Breast epithelium (tissue), 4 donors: ENCODE data around the gene FOXA1. TPM values are rescaled to one million over a fixed set of nuclear protein-coding genes. Genes with fewer than 3 reads are reported as not detected.

ENCODE experiments used
- DNase-seq, 2 donors: peaks; one replicate each; pipeline ENCODE4 v3.0.0-alpha.2; 2019; ENCODE audit warnings: low spot score in 2 of 2
- H3K27ac ChIP-seq, 2 donors: fragments of 200-600 bp; sonication (generic) in 1 of 2; one replicate each; pipeline ENCODE4 v1.5.1; 2016 to 2019; ENCODE audit warnings: mild to moderate bottlenecking in 1 of 2
- H3K27me3 ChIP-seq, 2 donors: fragments of 200-600 bp; sonication (generic) in 1 of 2; one replicate each; pipeline versions ENCODE4 v1.5.1 to v1.6.0; 2017 to 2019; ENCODE audit warnings: control low read depth in 1 of 2, mild to moderate bottlenecking in 1 of 2
- H3K36me3 ChIP-seq: fragments of 200-600 bp; one replicate; pipeline ENCODE4 v1.5.1; 2019
- H3K4me1 ChIP-seq, 2 donors: fragments of 200-600 bp; sonication (generic); one replicate each; pipeline ENCODE4 v1.5.1; 2016 to 2019; ENCODE audit warnings: control low read depth in 1 of 2
- H3K4me3 ChIP-seq, 3 donors: fragments of 200-600 bp; sonication (generic); 1 replicate in 2 of 3; 2 replicates in 1 of 3; pipeline ENCODE4 v1.5.1; 2016 to 2019; ENCODE audit warnings: mild to moderate bottlenecking in 3 of 3, moderate library complexity in 2 of 3
- H3K9me3 ChIP-seq, 2 donors: fragments of 200-600 bp; sonication (generic) in 1 of 2; one replicate each; pipeline ENCODE4 v1.5.1; 2016 to 2019; ENCODE audit warnings: control low read depth in 1 of 2
- POLR2A ChIP-seq: fragments of 450-650 bp; IDR thresholded peaks from one replicate; pipeline ENCODE4 v1.6.1; 2016; ENCODE audit warnings: antibody characterized with exemption, mild to moderate bottlenecking, moderate library complexity
- POLR2AphosphoS5 ChIP-seq, 3 donors: sonication (generic); formaldehyde crosslinking; IDR thresholded peaks; one replicate each; pipeline ENCODE4 v1.6.1; 2017; ENCODE audit warnings: antibody characterized with exemption in 3 of 3
- intact Hi-C: fragments of 100-400 bp; cut with DNase I; formaldehyde crosslinking; loops from one replicate; pipeline ENCODE4 v1.15.1; 2023; ENCODE audit warnings: low total_unique reads
- total RNA-seq, 3 donors: library from RNA; depleted of rRNA; stranded (reverse); fragments of >200 nt; gene quantifications; one replicate each; pipeline ENCODE4 v1.1.0, GENCODE V29; 2016
- TF ChIP-seq, protein P1 (sequence below), 3 donors: fragments of 450-650 bp; IDR thresholded peaks; one replicate each; pipeline ENCODE4 v1.5.1; 2016 to 2017; ENCODE audit warnings: antibody characterized with exemption in 3 of 3, mild to moderate bottlenecking in 3 of 3, moderate library complexity in 3 of 3

FOXA1 gene
- total RNA-seq, result 10 to 100 TPM in 2 of 3 donors, under 1 TPM in 1; 0.32 to 80.6 (median 74.4) TPM

DNA sequence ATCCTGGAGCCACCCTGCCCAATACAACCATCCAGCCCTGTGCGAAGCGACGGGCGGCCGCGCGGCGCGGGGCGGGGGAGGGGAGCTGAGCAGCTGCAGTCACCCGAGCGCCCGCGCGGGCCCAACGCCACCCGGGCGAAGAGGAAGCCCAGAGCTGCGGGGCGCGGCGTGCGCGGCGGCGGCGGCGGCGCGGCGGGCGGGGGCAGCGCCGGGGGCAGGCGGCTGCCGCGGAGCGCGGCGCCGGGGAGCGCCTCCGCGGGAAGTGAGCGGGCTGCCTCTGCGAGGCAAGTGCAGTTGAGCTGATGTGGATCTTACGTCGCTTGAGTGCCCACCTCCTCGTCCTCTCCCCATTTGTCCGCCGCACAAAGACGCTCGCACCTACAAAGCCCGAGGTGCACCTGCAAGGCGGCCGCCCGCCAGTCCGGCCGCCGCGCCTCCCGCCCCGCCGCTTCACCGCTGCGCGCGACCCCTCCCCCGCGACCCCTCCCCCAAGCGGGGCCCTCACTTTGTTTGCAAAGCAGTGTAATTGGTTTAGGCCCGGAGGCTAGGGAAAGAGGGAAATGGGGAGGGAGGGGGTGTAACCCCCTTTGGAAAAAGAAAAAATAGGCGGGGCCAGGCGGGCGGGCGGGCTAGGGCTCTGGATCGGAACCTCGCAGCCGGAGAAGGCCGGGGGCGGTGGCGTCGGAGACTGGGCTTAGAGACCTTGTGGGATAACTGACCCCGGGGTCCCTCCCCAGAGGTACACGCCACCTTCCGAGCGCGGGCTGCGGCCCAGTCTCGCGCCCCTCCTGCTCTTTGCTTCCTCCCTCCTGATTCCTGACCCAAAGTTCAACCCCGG, at the start of gene FOXA1, which contains the start of gene TTC6:
Gene FOXA1, minus strand, starts transcription at position 279 of the 838 bp plus-strand sequence. Its CDS starts 277 bp downstream, at position 2.
Gene TTC6, plus strand, starts transcription at position 659 of the 838 bp plus-strand sequence. CDS start 26,436 bp downstream, outside the sequence.
- Histone ChIP-seq H3K4me1 (peaks cover 0 to 5% of the 10 kb centered on the region in 2 donors), H3K36me3 (no peaks in the 10 kb centered on the region), H3K27me3 (peaks cover 17 to 94% of the 10 kb centered on the region in 2 donors), H3K4me3 (peak within 1 kb of the TSS; percentile 40 to 80 (median 55)), H3K9me3 (no peaks in the 10 kb centered on the region), H3K27ac (peak within 1 kb of the TSS; percentile 83 to 86)
- TF ChIP-seq, protein P1, sequence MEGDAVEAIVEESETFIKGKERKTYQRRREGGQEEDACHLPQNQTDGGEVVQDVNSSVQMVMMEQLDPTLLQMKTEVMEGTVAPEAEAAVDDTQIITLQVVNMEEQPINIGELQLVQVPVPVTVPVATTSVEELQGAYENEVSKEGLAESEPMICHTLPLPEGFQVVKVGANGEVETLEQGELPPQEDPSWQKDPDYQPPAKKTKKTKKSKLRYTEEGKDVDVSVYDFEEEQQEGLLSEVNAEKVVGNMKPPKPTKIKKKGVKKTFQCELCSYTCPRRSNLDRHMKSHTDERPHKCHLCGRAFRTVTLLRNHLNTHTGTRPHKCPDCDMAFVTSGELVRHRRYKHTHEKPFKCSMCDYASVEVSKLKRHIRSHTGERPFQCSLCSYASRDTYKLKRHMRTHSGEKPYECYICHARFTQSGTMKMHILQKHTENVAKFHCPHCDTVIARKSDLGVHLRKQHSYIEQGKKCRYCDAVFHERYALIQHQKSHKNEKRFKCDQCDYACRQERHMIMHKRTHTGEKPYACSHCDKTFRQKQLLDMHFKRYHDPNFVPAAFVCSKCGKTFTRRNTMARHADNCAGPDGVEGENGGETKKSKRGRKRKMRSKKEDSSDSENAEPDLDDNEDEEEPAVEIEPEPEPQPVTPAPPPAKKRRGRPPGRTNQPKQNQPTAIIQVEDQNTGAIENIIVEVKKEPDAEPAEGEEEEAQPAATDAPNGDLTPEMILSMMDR (IDR thresholded peaks at IDR 0.05), result no peak
- no peak for TF ChIP-seq POLR2A
- no peak for TF ChIP-seq POLR2AphosphoS5 (IDR thresholded peaks at IDR 0.05)
- DNase-seq, result peak in 1 of 2 donors; percentile 88
- intact Hi-C loops, result no loop called here

DNA sequence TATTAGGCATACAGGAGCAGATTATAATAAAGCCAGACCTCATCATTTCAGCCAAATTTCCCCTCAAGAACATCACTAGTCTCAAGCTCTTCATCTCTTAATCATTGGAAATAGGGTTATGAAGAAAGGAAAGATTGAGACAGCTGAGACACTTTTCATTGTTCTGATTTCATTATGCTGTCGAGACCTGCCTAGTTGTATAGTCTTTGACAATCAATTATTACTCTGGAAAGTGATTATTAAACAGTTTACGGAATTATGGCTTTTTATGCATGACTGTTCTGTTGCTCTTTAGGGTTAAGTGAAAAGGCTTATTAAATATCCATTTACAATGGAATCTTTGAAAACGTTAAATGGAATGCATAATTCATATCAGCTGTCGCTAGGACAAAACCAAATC, 48.7 kb upstream of the FOXA1 start:
- DNase-seq, result no peak
- no peak overlapping the region for H3K4me3 ChIP-seq
- no peaks in the 10 kb centered on the region for H3K9me3 ChIP-seq
- no peaks in the 10 kb centered on the region for H3K4me1 ChIP-seq
- no peak overlapping the region for H3K27ac ChIP-seq
- no peaks in the 10 kb centered on the region for H3K27me3 ChIP-seq
- no peak for TF ChIP-seq POLR2AphosphoS5 (IDR thresholded peaks at IDR 0.05)
- TF ChIP-seq POLR2A, result no peak
- TF ChIP-seq, protein P1 (IDR thresholded peaks at IDR 0.05), result no peak
- no peaks in the 10 kb centered on the region for H3K36me3 ChIP-seq
- intact Hi-C loops, result no loop called here

DNA sequence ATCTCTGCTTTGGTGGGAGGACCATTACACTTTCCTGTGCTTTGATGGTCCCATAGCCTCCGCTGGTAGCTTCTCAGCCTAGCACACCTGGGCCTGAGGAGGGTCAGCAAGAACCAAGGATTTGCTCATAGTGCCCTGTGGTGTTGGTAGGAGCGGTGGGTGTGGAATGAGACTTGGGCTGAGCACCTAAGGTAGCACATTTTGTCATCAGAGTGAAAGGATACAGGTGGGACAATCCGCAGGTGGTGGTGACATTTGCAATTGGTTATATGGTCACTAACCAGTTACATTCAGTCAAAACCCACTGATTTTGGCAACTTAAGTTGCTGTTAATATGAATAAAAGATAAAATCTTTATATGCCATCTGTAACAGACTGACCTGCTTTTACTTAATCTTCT, 47.1 kb upstream of the FOXA1 start:
- DNase-seq, result no peak
- TF ChIP-seq POLR2A (no peak), POLR2AphosphoS5 (IDR thresholded peaks at IDR 0.05) (no peak)
- TF ChIP-seq, protein P1 (IDR thresholded peaks at IDR 0.05), result no peak
- Histone ChIP-seq H3K9me3 (no peaks in the 10 kb centered on the region), H3K36me3 (no peaks in the 10 kb centered on the region), H3K4me3 (no peak overlapping the region), H3K27me3 (no peaks in the 10 kb centered on the region), H3K4me1 (no peaks in the 10 kb centered on the region), H3K27ac (no peak overlapping the region)
- intact Hi-C loops, result no loop called here

DNA sequence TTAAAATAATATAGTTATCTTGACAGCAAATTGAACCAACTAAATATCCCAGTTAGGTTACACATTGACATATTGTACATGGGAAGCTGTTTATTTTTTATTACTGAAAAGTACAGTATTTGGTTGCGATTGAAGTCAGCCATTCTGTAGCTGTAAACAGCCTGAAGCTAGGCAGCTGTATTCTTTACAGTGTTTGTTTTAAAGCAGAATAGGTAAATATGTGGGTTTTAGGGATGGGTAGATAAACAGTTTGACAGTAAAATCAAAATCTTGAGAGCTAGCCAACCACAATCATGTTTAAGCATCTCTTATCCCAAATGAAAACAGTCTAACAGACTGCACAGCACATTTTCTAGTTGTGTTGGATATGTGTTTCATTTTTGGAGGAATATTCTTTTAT, 46.1 kb upstream of the FOXA1 start:
- Histone ChIP-seq H3K27me3 (no peaks in the 10 kb centered on the region), H3K4me3 (no peak overlapping the region), H3K4me1 (no peaks in the 10 kb centered on the region), H3K36me3 (no peaks in the 10 kb centered on the region), H3K9me3 (no peaks in the 10 kb centered on the region), H3K27ac (no peak overlapping the region)
- no peak for DNase-seq
- intact Hi-C loops, result no loop called here
- TF ChIP-seq, protein P1 (IDR thresholded peaks at IDR 0.05), result no peak
- no peak for TF ChIP-seq POLR2AphosphoS5 (IDR thresholded peaks at IDR 0.05)
- TF ChIP-seq POLR2A, result no peak

DNA sequence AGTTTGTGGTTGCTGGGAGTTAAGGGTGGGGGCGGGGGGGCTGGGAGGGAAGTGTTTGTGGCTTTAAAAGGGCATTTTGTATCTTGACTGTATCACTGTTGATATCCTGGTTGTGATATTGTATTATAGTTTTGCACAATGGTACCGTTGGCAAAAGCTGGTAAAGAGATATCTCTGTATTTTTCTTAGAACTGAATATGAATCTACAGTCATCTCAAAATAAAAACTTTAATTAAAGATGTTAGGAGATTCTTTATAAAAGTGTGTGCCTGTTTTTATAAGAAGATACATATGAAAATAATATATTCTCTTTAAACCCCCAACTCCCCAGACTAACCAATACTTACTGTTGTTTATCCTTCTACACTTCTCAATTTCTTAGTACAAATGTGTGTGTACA, 43.5 kb upstream of the FOXA1 start:
- Histone ChIP-seq H3K27ac (no peak overlapping the region), H3K4me1 (no peaks in the 10 kb centered on the region), H3K9me3 (no peaks in the 10 kb centered on the region), H3K4me3 (no peak overlapping the region), H3K36me3 (no peaks in the 10 kb centered on the region), H3K27me3 (no peaks in the 10 kb centered on the region)
- TF ChIP-seq, protein P1 (IDR thresholded peaks at IDR 0.05), result no peak
- TF ChIP-seq POLR2AphosphoS5 (IDR thresholded peaks at IDR 0.05) (no peak), POLR2A (no peak)
- no peak for DNase-seq
- intact Hi-C loops, result no loop called here
